ENCODE measurements around the gene CYBC1.

CYBC1 gene

DNA sequence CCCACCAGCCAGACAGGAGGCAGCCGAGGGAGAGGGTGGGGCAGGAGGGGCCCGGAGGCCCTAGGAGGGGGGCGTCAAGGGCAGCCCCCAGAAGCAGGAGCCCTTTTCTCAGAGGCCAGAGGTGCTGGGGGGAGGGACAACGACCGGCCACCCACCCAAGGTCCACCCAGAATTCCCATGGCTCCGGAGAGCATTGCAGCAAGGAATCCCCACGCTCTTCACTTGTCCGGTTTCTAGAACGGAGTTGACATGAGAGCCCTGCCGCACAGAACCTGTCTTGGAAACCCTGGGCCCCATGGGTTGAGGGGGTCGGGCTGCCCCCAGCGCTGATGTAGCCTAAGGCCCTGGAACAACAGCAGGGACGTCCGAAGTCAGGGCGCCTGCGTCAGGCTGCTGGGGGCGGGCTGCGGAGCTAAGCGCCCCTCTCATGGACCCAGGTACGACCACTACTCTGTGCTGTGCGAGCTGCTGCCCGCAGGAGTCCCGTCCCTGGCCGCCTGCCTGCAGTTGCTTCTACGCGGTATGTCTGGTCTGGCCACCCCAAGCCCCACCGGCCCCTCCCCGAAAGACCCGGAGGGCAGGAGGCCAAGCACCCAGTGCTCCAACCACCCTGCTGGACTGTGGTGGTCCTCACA, 11.2 kb downstream of the CYBC1 start:
- H3K36me3 ChIP-seq (ENCODE audit: control insufficient read depth in 2 of 2, insufficient read depth in 1 of 2, low read length in 2 of 2) = peaks cover 0 to 52% of the 10 kb centered on the region in 2 experiments; a peak in 1 of 3 replicates
- no peak overlapping the region for H3K27ac ChIP-seq (ENCODE audit: extremely low read depth, low read depth, low read length)
- no peak overlapping the region for H3K4me3 ChIP-seq (ENCODE audit: low read depth, low read length)
- TF ChIP-seq GLI2 (tag by site-specific recombination; IDR thresholded peaks at IDR 0.05; ENCODE audit: borderline replicate concordance, low read depth) = no peak
- TF ChIP-seq, protein P1, sequence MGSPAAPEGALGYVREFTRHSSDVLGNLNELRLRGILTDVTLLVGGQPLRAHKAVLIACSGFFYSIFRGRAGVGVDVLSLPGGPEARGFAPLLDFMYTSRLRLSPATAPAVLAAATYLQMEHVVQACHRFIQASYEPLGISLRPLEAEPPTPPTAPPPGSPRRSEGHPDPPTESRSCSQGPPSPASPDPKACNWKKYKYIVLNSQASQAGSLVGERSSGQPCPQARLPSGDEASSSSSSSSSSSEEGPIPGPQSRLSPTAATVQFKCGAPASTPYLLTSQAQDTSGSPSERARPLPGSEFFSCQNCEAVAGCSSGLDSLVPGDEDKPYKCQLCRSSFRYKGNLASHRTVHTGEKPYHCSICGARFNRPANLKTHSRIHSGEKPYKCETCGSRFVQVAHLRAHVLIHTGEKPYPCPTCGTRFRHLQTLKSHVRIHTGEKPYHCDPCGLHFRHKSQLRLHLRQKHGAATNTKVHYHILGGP (tag by site-specific recombination; IDR thresholded peaks at IDR 0.05) = no peak
- H3K9me3 ChIP-seq (ENCODE audit: control insufficient read depth, insufficient read depth, low read depth, low read length) = no peaks in the 10 kb centered on the region
- no peaks in the 10 kb centered on the region for H3K4me1 ChIP-seq (ENCODE audit: control insufficient read depth, insufficient read depth, low read length)
- ChIA-PET POLR2A (no interaction called here), CTCF (interaction anchor here (0.5 to 2.0 kb wide), 2 partner anchors 15 to 140 kb away, joined by 3 to 8 read pairs; no protein-coding TSS in a partner anchor)

DNA sequence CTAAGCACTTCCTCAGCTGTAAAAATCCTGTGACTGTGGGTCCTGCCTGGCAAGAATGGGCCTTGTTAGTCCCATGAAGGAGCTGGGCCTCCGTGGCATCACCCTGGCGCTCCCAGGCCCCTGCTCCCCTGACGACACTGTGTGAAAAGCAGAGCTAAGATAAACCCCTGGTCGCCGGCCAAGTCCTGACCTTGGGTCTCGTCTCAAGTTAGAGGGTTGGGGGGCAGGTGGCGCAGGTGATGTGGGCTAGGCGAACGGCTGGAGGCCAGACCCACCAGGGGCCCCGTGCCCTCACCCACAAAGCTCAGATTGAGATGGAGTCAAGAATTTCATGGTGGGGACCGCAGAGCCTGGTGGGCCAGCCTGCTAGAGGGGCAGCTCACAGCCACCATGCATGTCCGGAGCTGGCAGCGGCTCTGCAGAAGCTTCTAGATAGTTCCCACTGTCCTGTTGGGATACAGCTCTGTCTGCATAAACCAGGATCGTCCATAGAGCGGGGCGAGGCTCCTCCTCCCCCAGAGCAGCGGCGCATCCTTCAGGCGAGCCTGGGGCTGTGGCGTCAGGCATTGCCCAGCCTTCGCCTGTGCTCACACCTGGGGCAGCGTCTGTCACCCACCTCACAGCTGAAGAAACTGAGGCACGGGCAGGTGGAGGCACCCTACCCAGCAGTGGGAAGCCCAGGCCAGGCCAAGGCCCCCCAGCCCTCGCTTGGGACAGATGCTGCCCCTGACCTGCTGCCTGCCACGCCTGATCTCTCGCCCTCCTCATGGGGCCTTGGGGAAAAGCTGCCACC, 12.0 kb downstream of the CYBC1 start:
- ChIA-PET CTCF (interaction anchor here (0.5 to 2.0 kb wide), 4 partner anchors 14 to 479 kb away, joined by 3 to 8 read pairs (median 4); no protein-coding TSS in a partner anchor), POLR2A (no interaction called here)
- Histone ChIP-seq H3K36me3 (ENCODE audit: control insufficient read depth in 2 of 2, insufficient read depth in 1 of 2, low read length in 2 of 2) (peaks cover 0 to 49% of the 10 kb centered on the region in 2 experiments; a peak in 1 of 3 replicates), H3K4me1 (ENCODE audit: control insufficient read depth, insufficient read depth, low read length) (no peaks in the 10 kb centered on the region), H3K4me3 (ENCODE audit: low read depth, low read length) (no peak overlapping the region), H3K9me3 (ENCODE audit: control insufficient read depth, insufficient read depth, low read depth, low read length) (no peaks in the 10 kb centered on the region), H3K27ac (ENCODE audit: extremely low read depth, low read depth, low read length) (no peak overlapping the region)
- no peak for TF ChIP-seq ZNF18 (tag by site-specific recombination; IDR thresholded peaks at IDR 0.05)

DNA sequence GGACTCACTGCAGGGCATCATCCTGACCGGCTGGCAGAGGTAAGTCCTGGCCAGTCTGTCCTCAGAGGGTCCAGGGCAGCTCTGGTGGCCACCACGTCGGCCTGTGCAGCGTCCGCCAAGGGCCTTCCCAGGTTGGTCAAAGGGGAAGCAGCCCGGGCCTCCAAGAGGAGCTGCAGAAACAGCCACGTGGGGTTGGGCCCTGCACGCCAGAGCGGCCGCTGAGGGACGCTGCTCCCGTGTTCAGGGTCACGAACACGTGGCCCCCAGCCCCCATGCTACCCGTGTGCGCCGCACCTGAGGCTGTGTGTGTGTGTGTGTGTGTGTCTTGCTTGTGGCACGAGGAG, 13.3 kb downstream of the CYBC1 start:
- Histone ChIP-seq H3K9me3 (ENCODE audit: control insufficient read depth, insufficient read depth, low read depth, low read length) (no peaks in the 10 kb centered on the region), H3K36me3 (ENCODE audit: control insufficient read depth in 2 of 2, insufficient read depth in 1 of 2, low read length in 2 of 2) (peaks cover 0 to 38% of the 10 kb centered on the region in 2 experiments; a peak in 1 of 3 replicates), H3K4me3 (ENCODE audit: low read depth, low read length) (no peak overlapping the region), H3K4me1 (ENCODE audit: control insufficient read depth, insufficient read depth, low read length) (no peaks in the 10 kb centered on the region), H3K27ac (ENCODE audit: extremely low read depth, low read depth, low read length) (no peak overlapping the region)
- no peak for TF ChIP-seq ZNF280D (tag by site-specific recombination; IDR thresholded peaks at IDR 0.05)
- no peak for TF ChIP-seq ZNF704 (tag by site-specific recombination; IDR thresholded peaks at IDR 0.05)
- POLR2A ChIA-PET = no interaction called here
- CTCF ChIA-PET = interaction anchor here (0.7 kb wide), 1 partner anchor 103 kb away, joined by 3 read pairs; no protein-coding TSS in a partner anchor

- Histone ChIP-seq H3K27ac (ENCODE audit: extremely low read depth, low read depth, low read length) (no peak overlapping the region), H3K9me3 (ENCODE audit: control insufficient read depth, insufficient read depth, low read depth, low read length) (no peaks in the 10 kb centered on the region), H3K36me3 (ENCODE audit: control insufficient read depth in 2 of 2, insufficient read depth in 1 of 2, low read length in 2 of 2) (peaks cover 0 to 32% of the 10 kb centered on the region in 2 experiments; a peak in 2 of 3 replicates), H3K4me1 (ENCODE audit: control insufficient read depth, insufficient read depth, low read length) (no peaks in the 10 kb centered on the region), H3K4me3 (ENCODE audit: low read depth, low read length) (no peak overlapping the region)
- POLR2A ChIA-PET = no interaction called here
- CTCF ChIA-PET = no interaction called here
- TF ChIP-seq SCRT2 (tag by site-specific recombination; IDR thresholded peaks at IDR 0.05) (0 out of 2 replicates have a peak, but pooled peaks have one; percentile 35), ZFP69B (tag by site-specific recombination; IDR thresholded peaks at IDR 0.05) (no peak), SCRT1 (tag by site-specific recombination; IDR thresholded peaks at IDR 0.05; ENCODE audit: borderline replicate concordance) (0 out of 2 replicates have a peak, but pooled peaks have one; percentile 33)
Observed at GRCh38 chr17:82436601-82437324, 13.8 kb downstream of the CYBC1 start.
